Coronary artery (tissue), 2 donors: ENCODE results near the gene ERAP2.
"Not testable (repeated sequence)": the region's sequence is repeated elsewhere in the genome, so short reads cannot be mapped to it uniquely, and the experiment has no call there.

Experiments used
- DNase-seq: peaks from one replicate; pipeline ENCODE4 v3.0.0-alpha.2; 2017; ENCODE audit warnings: low spot score
- H3K27ac ChIP-seq, 2 donors: fragments of 200-600 bp; sonication (generic); one replicate each; pipeline ENCODE4 v1.5.1; 2016 to 2019
- H3K4me3 ChIP-seq: fragments of 200-600 bp; sonication (generic); 2 replicates; pipeline ENCODE4 v1.5.1; 2016; ENCODE audit warnings: mild to moderate bottlenecking, moderate library complexity
- CTCF ChIP-seq: fragments of 200-600 bp; sonication (generic); IDR thresholded peaks from one replicate; pipeline ENCODE4 v1.5.1; 2019; ENCODE audit warnings: antibody characterized with exemption

Gene ERAP2

GRCh38 chr5:96871686-96872085, 4.6 kb upstream of the ERAP2 start:
- no peak for TF ChIP-seq CTCF
- DNase-seq: no peak

GRCh38 chr5:96873449-96873848, 2.9 kb upstream of the ERAP2 start:
- no peak for TF ChIP-seq CTCF
- DNase-seq: no peak
- H3K27ac ChIP-seq: no peak overlapping the region

More at GRCh38 chr5:96871686-96872085, 4.6 kb upstream of the ERAP2 start:
- Histone ChIP-seq H3K27ac (no peak overlapping the region), H3K4me3 (no peak overlapping the region)

GRCh38 chr5:96874631-96875030, 1.7 kb upstream of the ERAP2 start:
- no peak for TF ChIP-seq CTCF
- DNase-seq: no peak
- Histone ChIP-seq H3K4me3 (no peak overlapping the region), H3K27ac (no peak overlapping the region)

More at GRCh38 chr5:96873449-96873848, 2.9 kb upstream of the ERAP2 start:
- no peak overlapping the region for H3K4me3 ChIP-seq

- TF ChIP-seq CTCF: no peak
- H3K27ac ChIP-seq: peak overlapping the region; percentile 50 to 71
- no peak for DNase-seq
- peak overlapping the region; percentile 70 for H3K4me3 ChIP-seq
Measured at GRCh38 chr5:96875791-96876291, 459 bp upstream of the ERAP2 start.

- Histone ChIP-seq H3K27ac (peak overlapping the region in 1 of 2 donors; percentile 71), H3K4me3 (peak overlapping the region; percentile 70)
- not testable (repeated sequence) for DNase-seq
Measured at GRCh38 chr5:96876977-96877469, 723 bp downstream of the ERAP2 start.

- TF ChIP-seq CTCF: no peak
- Histone ChIP-seq H3K27ac (no peak overlapping the region), H3K4me3 (no peak overlapping the region)
- no peak for DNase-seq
Measured at GRCh38 chr5:96879665-96880064, 3.4 kb downstream of the ERAP2 start.

- no peak overlapping the region for H3K4me3 ChIP-seq
- DNase-seq: no peak
- TF ChIP-seq CTCF: no peak
Measured at GRCh38 chr5:96880444-96881164, 4.3 kb downstream of the ERAP2 start.

More at GRCh38 chr5:96880444-96881164, 4.3 kb downstream of the ERAP2 start:
- H3K27ac ChIP-seq: no peak overlapping the region
